Measurements from ENCODE around the gene LRRTM4.

The LRRTM4 gene

DNA sequence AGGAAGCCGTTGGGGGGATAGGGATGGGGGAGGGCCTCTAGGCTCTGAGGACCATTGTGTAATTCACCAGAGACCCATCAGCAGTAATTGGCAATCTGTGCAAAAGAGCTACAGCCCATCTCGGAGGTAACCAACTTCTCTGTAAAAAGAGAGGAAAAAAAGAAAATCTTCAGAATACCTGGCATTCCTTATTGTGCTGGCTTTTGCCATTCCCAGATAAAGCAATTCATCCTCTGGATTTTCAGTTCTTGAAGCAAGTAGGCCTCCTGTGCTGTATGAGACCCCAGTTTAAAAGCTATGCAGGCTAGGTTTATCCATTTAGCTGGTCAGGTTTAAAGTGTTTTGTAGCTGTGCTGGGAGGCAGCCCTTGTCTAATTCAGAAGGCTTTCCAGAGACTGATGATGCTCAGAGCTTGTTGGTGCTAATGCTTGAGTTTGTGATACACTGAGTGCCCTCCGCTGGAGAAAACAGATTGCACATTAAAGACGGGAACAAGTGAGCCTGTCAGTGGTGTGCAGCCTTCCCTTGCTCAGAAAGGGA, at the start of gene LRRTM4:
TSS of gene LRRTM4 (minus strand) at position 446 of the 540 bp plus-strand sequence.
- no peak for DNase-seq (ENCODE audit: low read depth)

DNA sequence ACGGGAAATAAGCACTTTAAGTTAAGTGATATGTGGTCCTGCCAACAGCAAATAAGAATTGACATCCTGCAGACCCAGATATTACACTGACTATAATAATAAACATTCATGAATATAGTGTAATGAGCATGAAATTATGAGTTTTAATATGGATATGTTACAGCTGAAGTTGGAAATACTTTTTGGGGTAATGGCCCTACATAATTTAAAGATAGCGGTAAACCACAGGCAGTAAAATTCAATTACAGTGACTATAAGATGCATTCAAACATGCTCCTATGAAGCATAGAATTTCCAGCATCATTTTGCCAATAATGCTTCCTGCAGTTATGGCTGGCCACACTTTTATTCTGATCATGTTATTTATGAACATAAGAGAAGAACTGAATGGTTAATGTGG, 49.4 kb upstream of the LRRTM4 start:
- DNase-seq (ENCODE audit: low read depth): no peak

DNA sequence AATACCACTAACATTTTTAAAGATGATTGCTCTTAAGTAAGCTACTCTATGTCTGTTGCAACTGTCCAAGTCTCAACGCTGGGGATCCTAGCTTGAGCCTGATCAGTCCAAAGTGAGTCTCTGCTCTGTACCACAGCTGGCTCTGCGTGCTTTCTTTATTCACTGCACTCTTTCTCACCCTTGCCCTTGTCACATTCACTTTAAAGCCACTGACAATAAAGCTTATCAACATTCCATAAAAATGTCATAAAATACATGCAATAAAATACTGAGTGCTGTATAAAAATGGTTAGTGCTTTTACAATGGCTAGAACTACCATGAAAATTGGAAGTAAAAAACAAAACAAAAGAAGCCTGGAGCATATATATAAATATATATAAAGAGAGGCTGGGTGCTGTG, 45.5 kb upstream of the LRRTM4 start:
- DNase-seq (ENCODE audit: low read depth): no peak

DNA sequence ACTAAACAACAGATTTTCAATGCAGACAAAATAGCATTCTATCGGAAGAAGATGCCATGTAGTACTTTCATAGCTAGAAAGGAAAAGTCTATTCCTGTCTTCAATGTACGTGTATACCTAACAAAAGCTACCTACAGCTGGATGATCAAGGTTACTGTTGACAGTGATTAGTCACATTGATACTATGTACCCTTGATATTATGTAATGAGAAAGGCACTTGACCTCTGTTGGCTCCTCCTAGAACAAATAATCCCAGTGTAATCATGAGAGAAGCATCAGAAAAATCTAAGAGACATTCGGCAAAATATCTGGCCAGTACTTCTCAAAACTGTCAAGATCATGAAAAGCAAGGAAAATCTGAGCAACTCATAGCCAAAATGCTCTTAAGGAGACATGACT, 44.4 kb upstream of the LRRTM4 start:
- no peak for DNase-seq (ENCODE audit: low read depth)

DNA sequence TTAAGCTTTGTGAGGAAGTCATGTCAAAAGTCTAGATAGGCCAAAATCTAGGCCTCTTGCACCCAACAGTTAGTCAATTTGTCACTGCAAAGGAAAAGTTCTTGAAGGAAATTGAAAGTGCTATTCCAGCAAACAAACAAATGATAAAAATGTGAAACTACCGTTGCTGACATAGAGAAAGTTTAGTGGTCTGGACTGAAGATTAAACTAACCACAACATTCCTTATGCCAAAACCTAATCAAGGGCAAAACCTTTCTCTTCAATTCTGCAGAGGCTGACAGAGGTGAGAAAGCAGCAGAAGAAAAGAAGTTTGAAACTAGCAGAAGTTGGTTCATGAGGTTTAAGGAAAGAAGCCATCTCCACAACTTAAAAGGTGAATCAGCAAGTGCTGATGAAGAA, 44.0 kb upstream of the LRRTM4 start:
- DNase-seq (ENCODE audit: low read depth): no peak

DNA sequence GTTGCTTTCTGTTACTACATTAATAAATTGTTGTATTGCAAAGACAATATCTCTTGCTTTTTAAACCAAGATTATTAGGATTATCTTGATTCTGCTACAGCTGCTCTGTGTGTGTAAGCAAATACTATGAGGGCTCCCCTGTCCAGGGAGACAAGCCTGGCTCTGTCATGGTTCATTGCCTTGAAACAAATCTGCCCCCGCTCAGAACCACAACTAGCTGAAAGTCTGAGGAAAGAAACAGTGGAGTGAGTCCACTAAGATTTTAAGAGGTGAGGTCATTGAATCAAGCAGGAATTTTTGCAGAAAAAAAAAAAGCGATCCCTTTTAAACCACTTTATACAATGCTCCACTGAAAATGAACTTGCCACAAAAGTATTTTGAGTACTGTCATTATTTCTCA, 30.8 kb upstream of the LRRTM4 start:
- no peak for DNase-seq (ENCODE audit: low read depth)

DNA sequence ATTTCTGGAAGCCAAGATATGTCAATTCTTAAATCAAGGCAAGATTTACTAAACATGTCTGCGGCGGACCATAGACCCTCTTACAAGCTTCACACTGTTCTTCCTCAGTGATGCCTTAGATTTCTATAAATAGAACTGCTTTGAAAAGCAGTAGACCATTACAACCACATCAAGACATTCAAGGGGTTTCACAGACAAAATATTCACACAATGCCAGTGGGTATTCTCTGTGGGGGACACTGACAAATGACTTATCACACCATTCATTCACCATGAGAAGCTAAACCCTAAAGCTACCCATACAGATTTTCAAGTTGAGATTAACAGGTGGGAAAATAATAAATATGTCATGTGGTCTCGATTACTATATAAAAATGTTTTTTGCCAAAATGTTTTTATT, 15.9 kb upstream of the LRRTM4 start:
- DNase-seq (ENCODE audit: low read depth): no peak

DNA sequence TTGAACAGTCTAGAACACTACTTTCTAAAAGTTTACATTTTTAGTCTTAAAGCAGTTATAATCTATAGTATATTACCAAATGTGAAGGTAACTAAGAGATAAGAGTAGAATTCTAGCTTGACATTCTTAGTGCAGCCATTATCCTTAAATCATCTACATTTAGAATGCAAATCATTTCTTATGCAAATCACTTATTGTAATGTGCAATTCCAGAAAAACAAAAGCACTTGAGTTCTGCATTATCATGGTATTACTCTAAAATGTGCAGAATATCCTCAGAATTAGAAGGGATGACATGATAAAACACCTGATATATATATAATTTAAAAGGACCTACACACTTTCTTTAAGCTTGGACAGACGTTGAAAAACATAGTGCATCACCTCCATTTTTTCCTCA, 712 bp upstream of the LRRTM4 start:
- DNase-seq (ENCODE audit: low read depth): no peak

DNA sequence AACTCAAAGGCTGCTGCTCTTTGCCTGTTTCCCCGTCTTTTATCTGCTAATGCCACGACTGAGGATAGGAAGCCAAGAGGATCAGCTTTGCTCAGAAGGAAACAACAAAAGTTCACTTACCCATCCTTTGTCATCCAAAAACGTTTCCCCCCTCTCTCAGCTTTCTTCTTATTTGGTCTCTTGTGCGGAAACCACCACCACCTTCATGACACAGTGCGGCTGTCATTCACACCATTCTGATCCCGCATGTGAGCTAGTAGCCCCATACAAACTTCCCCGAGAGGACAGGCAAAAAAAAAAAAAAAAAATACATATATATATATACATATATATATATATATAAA, 656 bp downstream of the LRRTM4 start:
- no peak for DNase-seq (ENCODE audit: low read depth)

DNA sequence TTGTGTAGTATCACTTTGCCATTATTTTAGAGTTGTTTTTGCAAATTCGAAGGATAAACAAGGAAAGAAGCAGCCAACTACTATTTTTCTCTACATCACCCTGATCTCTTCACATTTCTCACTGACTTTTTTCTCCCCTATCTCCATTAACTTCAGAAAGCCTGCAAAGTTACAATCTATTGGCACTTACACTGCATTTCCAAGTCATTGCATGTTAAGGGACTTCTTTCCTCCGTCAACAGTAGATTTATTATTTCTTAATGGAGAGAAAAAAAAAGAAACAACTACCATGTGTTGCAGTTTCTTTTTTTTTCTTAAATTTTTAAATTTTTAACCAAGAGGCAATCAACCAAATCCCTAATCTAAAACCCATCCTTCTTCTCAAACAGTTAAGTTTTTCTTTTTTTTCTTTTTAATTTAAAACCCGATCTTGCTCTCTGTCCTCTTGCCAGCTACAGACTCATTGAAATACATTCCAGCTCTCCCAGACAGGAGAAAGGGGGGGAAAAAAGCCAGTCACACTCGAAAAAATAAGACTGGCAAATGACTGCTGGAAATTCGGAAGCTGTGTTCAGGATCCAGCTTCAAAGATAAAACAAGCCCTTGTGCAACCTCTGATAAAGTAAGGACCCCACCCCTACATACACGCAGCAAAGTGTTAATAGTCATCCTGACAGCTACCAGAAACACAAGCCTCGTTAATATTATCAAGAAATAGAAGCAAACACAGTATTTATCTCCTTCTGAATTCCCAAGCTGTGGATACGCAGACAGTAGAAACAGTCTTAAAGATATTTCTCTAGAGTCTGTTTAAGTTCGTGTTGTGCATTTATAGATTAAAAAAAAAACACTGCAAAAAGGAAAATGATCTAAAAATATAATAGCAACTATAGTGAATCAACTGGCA, 1.3 kb downstream of the LRRTM4 start:
- no peak for DNase-seq (ENCODE audit: low read depth)

DNA sequence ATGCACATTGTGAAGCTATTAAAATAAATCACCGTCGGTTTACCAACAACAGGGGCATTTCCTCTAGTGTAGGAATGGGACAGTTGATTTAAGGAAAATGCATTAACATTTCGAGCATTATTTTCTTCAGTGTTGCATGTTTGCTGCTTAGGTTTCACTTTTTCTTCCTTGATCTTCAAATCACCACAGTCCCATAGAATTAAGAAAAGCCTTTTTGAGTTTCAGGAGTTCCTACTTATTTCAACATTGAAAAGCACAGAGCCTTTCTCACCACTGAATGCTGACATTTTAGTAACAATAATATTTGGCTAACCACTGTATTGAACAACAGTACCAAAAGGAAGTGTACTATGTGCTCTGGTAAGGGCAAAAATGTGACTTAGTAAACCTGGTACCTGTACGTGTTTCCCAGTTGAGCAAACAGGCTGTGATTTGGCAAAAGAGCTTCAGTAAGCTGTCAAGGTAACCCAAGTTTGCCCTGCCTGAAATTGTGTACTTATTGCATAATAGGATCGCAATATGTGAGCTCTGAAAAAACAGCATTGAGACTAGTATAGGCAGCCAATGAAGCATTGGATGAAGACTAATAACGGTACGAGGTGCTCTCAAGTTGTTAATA, 2.2 kb downstream of the LRRTM4 start:
- DNase-seq (ENCODE audit: low read depth): no peak

DNA sequence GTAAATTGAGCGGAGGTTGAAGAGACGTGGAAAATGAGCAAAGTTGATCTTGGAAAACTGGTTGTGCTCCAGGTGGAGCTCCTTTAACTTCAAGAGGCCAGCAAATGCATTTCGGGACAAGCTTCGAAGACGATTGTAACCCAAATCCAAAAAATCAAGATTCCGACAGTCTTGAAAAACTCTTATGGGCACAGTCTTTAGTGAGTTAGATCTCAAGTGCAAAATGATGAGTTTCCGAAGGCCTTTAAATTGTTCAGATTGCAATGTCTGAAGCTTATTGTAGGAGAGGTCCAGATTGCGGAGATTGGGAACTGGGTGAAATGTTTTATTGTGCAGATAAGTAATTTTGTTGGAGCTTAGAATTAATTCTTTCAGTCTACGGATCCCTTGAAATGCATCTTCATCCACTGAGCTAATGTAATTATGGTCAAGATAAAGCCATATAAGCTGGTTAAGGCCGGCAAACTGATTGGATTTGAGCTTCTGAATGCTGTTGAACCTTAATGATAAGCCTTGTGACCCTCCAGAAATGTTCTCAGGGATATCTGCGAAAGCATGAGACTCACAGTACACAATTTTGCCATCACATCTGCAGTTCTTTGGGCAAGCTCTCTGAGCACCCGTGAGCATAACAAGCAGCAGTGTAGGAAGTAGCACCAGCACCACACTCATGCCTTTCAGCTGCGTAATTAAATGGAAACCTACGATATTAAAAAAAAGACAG, 2.9 kb downstream of the LRRTM4 start:
- no peak for DNase-seq (ENCODE audit: low read depth)

DNA sequence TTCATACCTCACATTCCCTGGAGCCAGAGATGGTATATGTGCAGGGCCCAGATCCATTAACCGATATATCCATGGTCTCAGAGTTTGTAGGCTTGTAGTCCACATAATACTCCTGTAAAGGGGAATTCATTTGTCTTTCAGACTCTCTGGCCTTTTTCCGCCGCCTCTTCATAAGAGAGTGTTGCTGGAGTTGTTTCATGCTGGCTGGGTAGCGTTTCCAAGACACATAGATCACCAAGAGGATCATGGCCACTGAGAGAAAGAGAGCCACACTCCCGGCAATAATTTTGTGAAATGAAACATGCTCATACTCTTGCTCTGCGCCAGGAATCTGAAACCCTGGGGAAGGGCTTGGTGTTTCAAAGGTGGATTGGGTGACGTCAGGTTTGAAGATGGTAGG, 3.9 kb downstream of the LRRTM4 start:
- DNase-seq (ENCODE audit: low read depth): no peak

DNA sequence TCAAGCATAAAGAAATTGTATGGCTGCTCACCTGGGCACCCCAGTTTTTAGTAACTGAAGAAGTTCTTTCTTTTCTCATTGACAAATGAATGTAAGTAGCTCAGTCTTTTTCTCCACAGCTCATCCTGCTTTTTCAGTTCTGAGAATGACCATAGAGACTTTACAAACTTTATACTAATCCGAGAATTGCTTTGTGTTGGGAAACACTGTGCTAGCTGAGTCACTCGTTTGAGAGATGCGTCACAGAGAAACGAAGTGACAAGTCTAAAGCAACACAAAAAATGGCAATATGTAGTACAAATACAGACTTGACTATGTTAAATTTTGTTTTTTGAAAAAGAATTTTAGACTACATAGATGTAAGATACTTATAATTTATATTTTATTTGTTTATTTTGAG, 9.0 kb downstream of the LRRTM4 start:
- no peak for DNase-seq (ENCODE audit: low read depth)

DNA sequence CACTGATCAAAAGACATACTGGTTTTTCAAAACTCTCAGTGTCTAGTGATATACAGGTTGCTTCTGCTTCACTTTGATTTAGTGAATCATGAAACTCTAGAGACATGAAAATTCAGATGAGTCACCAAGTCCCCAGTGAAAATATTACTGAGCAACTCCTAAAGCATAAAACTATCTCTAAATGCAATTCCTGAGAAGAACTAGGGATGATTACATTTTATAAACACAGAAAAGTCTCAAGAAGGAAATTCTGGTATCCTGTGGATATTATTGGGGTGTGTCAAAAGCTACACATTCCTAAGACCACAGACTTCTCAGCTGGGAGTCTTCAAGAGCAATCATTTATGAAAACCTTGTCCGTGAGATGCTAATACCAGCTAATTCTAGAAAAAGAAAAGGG, 9.7 kb downstream of the LRRTM4 start:
- DNase-seq (ENCODE audit: low read depth): no peak

DNA sequence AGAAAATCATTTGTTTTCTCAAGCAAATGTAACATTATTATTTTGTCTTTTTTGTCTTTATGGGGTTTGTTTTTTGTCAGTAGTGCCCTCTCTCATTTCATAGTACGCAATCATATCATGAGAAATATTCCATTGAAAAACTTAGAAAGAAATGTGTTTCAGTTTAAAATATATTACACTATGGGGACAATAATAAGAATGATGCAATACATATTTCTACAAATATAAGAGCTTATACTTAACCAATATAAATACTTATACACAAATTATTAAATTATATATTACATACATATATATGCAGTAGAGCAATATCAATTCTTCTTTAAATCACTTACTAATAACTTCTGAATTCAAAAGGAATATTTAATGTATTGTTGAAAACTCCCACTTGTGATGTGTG, 13.7 kb downstream of the LRRTM4 start:
- DNase-seq (ENCODE audit: low read depth): no peak

DNA sequence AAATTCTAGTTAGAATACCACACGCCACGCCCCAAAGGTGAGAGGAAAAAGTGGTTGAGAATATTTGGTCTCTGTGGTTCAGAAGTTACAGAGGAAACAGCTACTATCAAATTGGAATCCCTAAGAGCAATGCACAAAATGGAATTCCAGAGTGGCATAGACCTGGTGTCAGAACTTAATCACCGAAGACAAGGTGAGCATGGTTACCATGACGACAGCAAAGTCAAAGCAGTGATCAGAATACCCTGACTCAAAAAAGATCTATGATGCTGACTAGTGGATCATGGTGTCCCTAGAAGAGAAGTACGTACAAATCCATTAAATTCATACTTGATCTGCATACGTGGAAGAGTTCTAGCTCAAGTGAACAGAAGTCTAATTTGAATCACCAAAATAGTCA, 14.5 kb downstream of the LRRTM4 start:
- no peak for DNase-seq (ENCODE audit: low read depth)

DNA sequence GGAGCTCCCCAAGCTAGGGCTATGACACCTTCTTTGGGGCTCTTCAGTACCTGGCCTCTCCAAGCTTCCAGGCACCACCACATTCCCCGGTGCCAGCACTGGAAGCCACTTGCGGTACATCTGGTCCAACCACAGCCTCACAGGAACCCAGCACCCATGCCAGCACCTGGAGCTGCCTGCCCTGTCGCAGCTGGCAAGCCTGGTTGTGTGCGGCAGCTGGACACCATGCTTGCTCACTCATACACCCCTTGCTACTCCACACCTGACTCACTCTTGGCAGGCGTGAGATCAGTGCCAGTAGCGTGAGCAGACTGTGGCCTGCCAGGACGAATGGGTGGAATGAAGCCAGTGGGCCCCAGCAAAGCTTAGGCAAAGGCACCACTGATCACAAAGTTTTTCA, 34.0 kb downstream of the LRRTM4 start:
- DNase-seq (ENCODE audit: low read depth): no peak

DNA sequence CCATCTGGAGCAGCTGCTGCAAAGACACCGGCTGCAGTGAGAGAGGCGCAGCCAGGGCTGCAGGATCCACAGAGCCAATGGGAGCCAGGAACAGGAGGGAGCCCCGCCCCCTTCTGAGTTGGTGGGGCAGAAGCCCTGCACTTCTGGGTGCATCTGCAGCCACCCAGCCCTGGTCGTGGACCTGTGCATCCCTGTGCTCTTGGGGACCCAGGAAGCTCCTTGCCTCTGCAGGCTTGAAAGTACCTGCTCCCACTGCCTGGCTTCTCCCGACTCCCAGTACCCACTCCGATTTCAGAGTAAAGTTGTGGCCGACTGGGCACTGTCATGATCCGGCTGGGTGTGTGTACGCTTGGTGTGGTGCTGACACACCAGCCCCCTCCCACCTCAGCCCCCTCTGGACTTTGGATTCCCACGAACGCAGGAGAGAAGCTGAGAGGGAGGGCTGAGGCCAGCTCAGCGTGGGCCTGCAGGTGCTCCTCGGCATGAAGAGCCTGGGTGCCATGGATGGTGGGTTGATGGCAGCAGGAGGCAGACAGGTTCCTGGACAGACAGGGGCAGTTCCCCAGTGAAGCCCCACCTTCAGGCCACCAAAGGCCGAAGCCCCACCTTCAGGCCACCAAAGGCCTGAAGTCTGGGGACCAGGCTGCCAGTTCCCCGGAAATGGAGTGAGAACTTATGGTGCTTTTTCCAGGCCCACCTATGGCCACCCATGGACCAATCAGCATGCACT, 34.9 kb downstream of the LRRTM4 start:
- no peak for DNase-seq (ENCODE audit: low read depth)

DNA sequence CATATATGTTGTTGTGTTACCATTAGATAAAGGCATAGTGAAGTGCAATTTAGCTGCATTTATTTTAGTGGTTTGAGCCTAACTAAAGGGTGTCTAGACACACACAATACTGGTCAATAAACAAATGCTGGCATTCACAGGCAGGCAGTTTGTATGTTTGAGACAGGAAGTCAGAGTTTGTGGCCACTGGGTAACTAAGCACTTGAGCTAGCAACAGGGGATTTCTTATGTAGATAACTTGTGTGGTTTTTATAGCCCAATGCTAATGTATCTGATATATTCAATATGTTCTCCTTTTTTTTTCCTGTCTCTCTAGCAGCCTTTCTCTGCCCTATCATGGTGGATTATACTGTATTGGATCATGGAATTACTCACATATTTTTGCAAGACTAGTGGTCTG, 38.1 kb downstream of the LRRTM4 start:
- no peak for DNase-seq (ENCODE audit: low read depth)

DNA sequence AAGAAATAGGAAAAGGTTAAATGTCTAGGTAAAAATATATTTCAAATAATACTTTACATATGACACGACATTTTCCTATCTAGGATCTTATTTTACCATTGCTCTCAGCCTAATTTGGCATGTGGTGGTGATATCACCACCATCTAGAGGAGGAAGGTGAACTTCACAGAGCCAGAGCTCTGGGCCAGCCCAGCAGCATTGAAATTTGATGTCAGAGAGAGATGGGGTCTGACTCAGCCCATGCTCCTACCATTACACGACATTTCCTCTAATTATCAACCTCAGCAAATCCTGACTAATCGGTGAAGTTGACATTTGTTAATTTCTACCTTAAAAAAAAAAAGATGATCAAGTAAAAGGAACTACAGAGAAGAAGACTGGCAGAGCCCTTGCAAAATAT, 42.3 kb downstream of the LRRTM4 start:
- no peak for DNase-seq (ENCODE audit: low read depth)

DNA sequence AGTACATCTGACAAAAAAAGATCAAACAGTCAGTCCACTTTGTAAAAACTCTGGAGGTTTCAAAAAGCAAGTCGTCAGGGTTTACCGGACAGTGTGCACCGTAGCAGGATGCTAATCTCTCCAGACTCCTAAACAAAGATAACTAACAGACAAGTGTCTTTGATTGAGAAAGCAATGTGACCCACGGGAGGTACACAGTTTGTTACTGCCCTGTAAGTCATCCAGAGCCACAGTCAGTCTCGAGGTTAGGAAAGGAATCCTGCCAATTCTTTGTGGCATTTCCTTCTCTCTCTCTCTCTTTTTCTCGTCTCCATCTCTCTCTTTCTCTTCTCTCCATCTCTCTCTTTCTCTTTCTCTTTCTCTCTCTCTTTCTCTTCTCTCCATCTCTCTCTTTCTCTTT, 42.8 kb downstream of the LRRTM4 start:
- no peak for DNase-seq (ENCODE audit: low read depth)
